Suprapubic skin (tissue), 4 donors: ENCODE results near the gene KCNIP4. TPM values are rescaled to one million over a fixed set of nuclear protein-coding genes. Genes with fewer than 3 reads are reported as not detected.

ENCODE experiments used
- DNase-seq, 2 donors: peaks; one replicate each; pipeline ENCODE4 v3.0.0-alpha.2; 2019; ENCODE audit warnings: low spot score in 2 of 2
- H3K27ac ChIP-seq: fragments of 200-600 bp; sonication (generic); one replicate; pipeline ENCODE4 v1.5.1; 2019
- H3K27me3 ChIP-seq: fragments of 200-600 bp; sonication (generic); one replicate; pipeline ENCODE4 v1.5.1; 2019
- H3K36me3 ChIP-seq: fragments of 200-600 bp; sonication (generic); one replicate; pipeline ENCODE4 v1.5.1; 2019
- H3K4me1 ChIP-seq: fragments of 200-600 bp; sonication (generic); one replicate; pipeline ENCODE4 v1.5.1; 2019
- H3K4me3 ChIP-seq: fragments of 200-600 bp; sonication (generic); one replicate; pipeline ENCODE4 v1.5.1; 2019; ENCODE audit warnings: mild to moderate bottlenecking
- H3K9me3 ChIP-seq: fragments of 200-600 bp; sonication (generic); one replicate; pipeline ENCODE4 v1.5.1; 2019
- CTCF ChIP-seq, 2 donors: fragments of 200-600 bp in 1 of 2; fragments of 450-650 bp in 1 of 2; sonication (generic) in 1 of 2; IDR thresholded peaks; one replicate each; pipeline ENCODE4 v1.5.1; 2016 to 2019; ENCODE audit warnings: antibody characterized with exemption in 2 of 2, mild to moderate bottlenecking in 1 of 2, moderate library complexity in 1 of 2
- EP300 ChIP-seq: sonication (generic); formaldehyde crosslinking; IDR thresholded peaks from one replicate; pipeline ENCODE4 v1.6.1; 2017; ENCODE audit warnings: antibody characterized with exemption
- POLR2A ChIP-seq, 2 donors: fragments of 450-650 bp; IDR thresholded peaks; one replicate each; pipeline ENCODE4 v1.6.1; 2017; ENCODE audit warnings: antibody characterized with exemption in 2 of 2, mild to moderate bottlenecking in 2 of 2, moderate library complexity in 2 of 2
- POLR2AphosphoS5 ChIP-seq, 3 donors: sonication (generic); formaldehyde crosslinking; IDR thresholded peaks; one replicate each; pipeline ENCODE4 v1.6.1; 2017; ENCODE audit warnings: antibody characterized with exemption in 3 of 3
- WGBS: methylation state at CpG from one replicate; pipeline ENCODE4 v1.1.5; 2018; 5-methylcytosine and 5-hydroxymethylcytosine counted together
- total RNA-seq, 4 donors: library from RNA; depleted of rRNA; stranded (reverse); fragments of >200 nt; gene quantifications; one replicate each; pipeline ENCODE4 v1.1.0, GENCODE V29; 2016

Gene KCNIP4
- total RNA-seq, 4 donors from 2014 or later = not detected

- DNase-seq = no peak
- H3K27ac ChIP-seq = no peak overlapping the region
- 59% methylated on average over 5 of the region's 5 CpGs for WGBS
- H3K27me3 ChIP-seq = no peaks in the 10 kb centered on the region
- H3K4me1 ChIP-seq = no peaks in the 10 kb centered on the region
- H3K9me3 ChIP-seq = no peaks in the 10 kb centered on the region
- no peak overlapping the region for H3K4me3 ChIP-seq
- no peaks in the 10 kb centered on the region for H3K36me3 ChIP-seq
- TF ChIP-seq CTCF (IDR thresholded peaks at IDR 0.05) = no peak
- no peak for TF ChIP-seq POLR2AphosphoS5 (IDR thresholded peaks at IDR 0.05)
- no peak for TF ChIP-seq POLR2A (IDR thresholded peaks at IDR 0.05)
- no peak for TF ChIP-seq EP300
These were observed 352.1 kb downstream of the KCNIP4 start for GRCh38 chr4:21596521-21596920.

DNA sequence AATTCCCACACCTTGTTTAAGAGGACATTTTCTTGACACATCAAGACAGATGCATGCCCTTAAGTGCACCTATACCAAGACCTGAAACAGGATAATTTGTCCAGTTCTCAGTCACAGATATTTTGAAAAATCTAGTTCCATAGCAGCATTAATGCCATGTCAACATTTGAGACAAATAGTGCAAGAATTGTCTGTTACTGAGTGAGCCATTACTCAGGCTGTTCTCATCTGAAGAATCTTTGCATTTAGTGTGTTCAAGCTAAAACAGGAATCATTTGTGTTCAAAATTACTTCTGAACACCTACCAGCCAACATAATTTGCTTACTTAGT, 354.9 kb downstream of the KCNIP4 start:
- Histone ChIP-seq H3K27me3 (no peaks in the 10 kb centered on the region), H3K9me3 (no peaks in the 10 kb centered on the region), H3K4me1 (no peaks in the 10 kb centered on the region), H3K36me3 (no peaks in the 10 kb centered on the region), H3K4me3 (no peak overlapping the region), H3K27ac (no peak overlapping the region)
- TF ChIP-seq CTCF (IDR thresholded peaks at IDR 0.05) (no peak), EP300 (no peak), POLR2A (IDR thresholded peaks at IDR 0.05) (no peak), POLR2AphosphoS5 (IDR thresholded peaks at IDR 0.05) (no peak)
- no peak for DNase-seq

- H3K27ac ChIP-seq = no peak overlapping the region
- WGBS = 47% methylated on average over 8 of the region's 8 CpGs
These were observed 355.5 kb downstream of the KCNIP4 start for GRCh38 chr4:21592970-21593670.

GRCh38 chr4:21577056-21577455, 371.5 kb downstream of the KCNIP4 start:
- 94% methylated on average over 2 of the region's 2 CpGs for WGBS
- TF ChIP-seq CTCF (IDR thresholded peaks at IDR 0.05) = no peak
- no peak for TF ChIP-seq POLR2A (IDR thresholded peaks at IDR 0.05)
- no peak for TF ChIP-seq EP300
- no peak for TF ChIP-seq POLR2AphosphoS5 (IDR thresholded peaks at IDR 0.05)
- Histone ChIP-seq H3K9me3 (no peaks in the 10 kb centered on the region), H3K27me3 (no peaks in the 10 kb centered on the region), H3K36me3 (no peaks in the 10 kb centered on the region), H3K4me1 (no peaks in the 10 kb centered on the region), H3K4me3 (no peak overlapping the region), H3K27ac (no peak overlapping the region)
- DNase-seq = no peak

More at GRCh38 chr4:21592970-21593670, 355.5 kb downstream of the KCNIP4 start:
- no peaks in the 10 kb centered on the region for H3K4me1 ChIP-seq
- H3K4me3 ChIP-seq = no peak overlapping the region
- DNase-seq = no peak
- H3K9me3 ChIP-seq = no peaks in the 10 kb centered on the region
- TF ChIP-seq POLR2AphosphoS5 (IDR thresholded peaks at IDR 0.05) (no peak), EP300 (no peak), POLR2A (IDR thresholded peaks at IDR 0.05) (no peak), CTCF (IDR thresholded peaks at IDR 0.05) (no peak)
- no peaks in the 10 kb centered on the region for H3K36me3 ChIP-seq
- H3K27me3 ChIP-seq = no peaks in the 10 kb centered on the region

GRCh38 chr4:21571100-21571499, 377.5 kb downstream of the KCNIP4 start:
- no peak for TF ChIP-seq POLR2A (IDR thresholded peaks at IDR 0.05)
- TF ChIP-seq POLR2AphosphoS5 (IDR thresholded peaks at IDR 0.05) = no peak
- no peak for TF ChIP-seq CTCF (IDR thresholded peaks at IDR 0.05)
- TF ChIP-seq EP300 = no peak
- Histone ChIP-seq H3K27ac (no peak overlapping the region), H3K9me3 (no peaks in the 10 kb centered on the region), H3K4me1 (no peaks in the 10 kb centered on the region), H3K4me3 (no peak overlapping the region), H3K36me3 (no peaks in the 10 kb centered on the region), H3K27me3 (no peaks in the 10 kb centered on the region)
- 75% methylated on average over 3 of the region's 3 CpGs for WGBS
- no peak for DNase-seq
